HEK293T (cell line): ENCODE results near the gene SAMD11.
"Not testable (repeated sequence)": the region's sequence is repeated elsewhere in the genome, so short reads cannot be mapped to it uniquely, and the experiment has no call there.

Experiments used
- CTCF ChIA-PET: fragments of 350-600 bp; formaldehyde crosslinking; extraction: SDS; loops from one replicate; lab custom pipeline; 2021; ENCODE audit warnings: antibody characterized with exemption, inconsistent platforms; lab: Yijun Ruan, JAX
- POLR2A ChIA-PET: fragments of 350-600 bp; formaldehyde crosslinking; extraction: SDS; loops from one replicate; lab custom pipeline; 2020; ENCODE audit warnings: antibody characterized with exemption, inconsistent platforms; lab: Yijun Ruan, JAX
- DNase-seq: peaks from one replicate; pipeline ENCODE4 v3.0.0; 2012; ENCODE audit warnings: mixed read lengths; ENCODE audit errors: extremely low spot score
- ARNT ChIP-seq: fragments of 450-650 bp; IDR thresholded peaks from 2 replicates; pipeline ENCODE4 v1.6.1; 2017; ENCODE audit warnings: mild to moderate bottlenecking
- BHLHE40 ChIP-seq: fragments of 450-650 bp; IDR thresholded peaks from 2 replicates; pipeline ENCODE4 v1.6.1; 2016; ENCODE audit warnings: mild to moderate bottlenecking, moderate library complexity, borderline replicate concordance
- CTBP1 ChIP-seq: fragments of 450-650 bp; IDR thresholded peaks from 2 replicates; pipeline ENCODE4 v1.6.1; 2016; ENCODE audit warnings: borderline replicate concordance
- ELF4 ChIP-seq: fragments of 450-650 bp; IDR thresholded peaks from 2 replicates; pipeline ENCODE4 v1.6.1; 2017; ENCODE audit warnings: antibody characterized with exemption
- FOXA1 ChIP-seq: fragments of 450-650 bp; IDR thresholded peaks from 2 replicates; pipeline ENCODE4 v1.6.1; 2016; ENCODE audit warnings: mild to moderate bottlenecking
- FOXK2 ChIP-seq: fragments of 450-650 bp; IDR thresholded peaks from 2 replicates; pipeline ENCODE4 v1.6.1; 2016; ENCODE audit warnings: mild to moderate bottlenecking
- FOXM1 ChIP-seq: fragments of 450-650 bp; IDR thresholded peaks from 2 replicates; pipeline ENCODE4 v1.6.1; 2017; ENCODE audit warnings: mild to moderate bottlenecking, borderline replicate concordance
- HDGF ChIP-seq: fragments of 450-650 bp; IDR thresholded peaks from 2 replicates; pipeline ENCODE4 v1.6.1; 2017; ENCODE audit warnings: antibody characterized with exemption, borderline replicate concordance
- L3MBTL2 ChIP-seq: fragments of 450-650 bp; conservative IDR thresholded peaks from 2 replicates; pipeline ENCODE4 v1.6.1; 2016; ENCODE audit warnings: mild to moderate bottlenecking
- LEF1 ChIP-seq: fragments of 450-650 bp; IDR thresholded peaks from 2 replicates; pipeline ENCODE4 v1.6.1; 2017; ENCODE audit warnings: mild to moderate bottlenecking, borderline replicate concordance
- NFRKB ChIP-seq: fragments of 450-650 bp; IDR thresholded peaks from 2 replicates; pipeline ENCODE4 v1.6.1; 2016; ENCODE audit warnings: mild to moderate bottlenecking, moderate library complexity
- PKNOX1 ChIP-seq: fragments of 450-650 bp; IDR thresholded peaks from 2 replicates; pipeline ENCODE4 v1.6.1; 2016
- SP1 ChIP-seq: fragments of 450-650 bp; IDR thresholded peaks from 2 replicates; pipeline ENCODE4 v1.6.1; 2017
- SUZ12 ChIP-seq: fragments of 450-650 bp; IDR thresholded peaks from 2 replicates; pipeline ENCODE4 v1.6.1; 2016; ENCODE audit warnings: mild to moderate bottlenecking
- TARDBP ChIP-seq: fragments of 450-650 bp; IDR thresholded peaks from 2 replicates; pipeline ENCODE4 v1.6.1; 2016
- ZNF384 ChIP-seq: fragments of 450-650 bp; IDR thresholded peaks from 2 replicates; pipeline ENCODE4 v1.6.1; 2016

The SAMD11 gene, protein sequence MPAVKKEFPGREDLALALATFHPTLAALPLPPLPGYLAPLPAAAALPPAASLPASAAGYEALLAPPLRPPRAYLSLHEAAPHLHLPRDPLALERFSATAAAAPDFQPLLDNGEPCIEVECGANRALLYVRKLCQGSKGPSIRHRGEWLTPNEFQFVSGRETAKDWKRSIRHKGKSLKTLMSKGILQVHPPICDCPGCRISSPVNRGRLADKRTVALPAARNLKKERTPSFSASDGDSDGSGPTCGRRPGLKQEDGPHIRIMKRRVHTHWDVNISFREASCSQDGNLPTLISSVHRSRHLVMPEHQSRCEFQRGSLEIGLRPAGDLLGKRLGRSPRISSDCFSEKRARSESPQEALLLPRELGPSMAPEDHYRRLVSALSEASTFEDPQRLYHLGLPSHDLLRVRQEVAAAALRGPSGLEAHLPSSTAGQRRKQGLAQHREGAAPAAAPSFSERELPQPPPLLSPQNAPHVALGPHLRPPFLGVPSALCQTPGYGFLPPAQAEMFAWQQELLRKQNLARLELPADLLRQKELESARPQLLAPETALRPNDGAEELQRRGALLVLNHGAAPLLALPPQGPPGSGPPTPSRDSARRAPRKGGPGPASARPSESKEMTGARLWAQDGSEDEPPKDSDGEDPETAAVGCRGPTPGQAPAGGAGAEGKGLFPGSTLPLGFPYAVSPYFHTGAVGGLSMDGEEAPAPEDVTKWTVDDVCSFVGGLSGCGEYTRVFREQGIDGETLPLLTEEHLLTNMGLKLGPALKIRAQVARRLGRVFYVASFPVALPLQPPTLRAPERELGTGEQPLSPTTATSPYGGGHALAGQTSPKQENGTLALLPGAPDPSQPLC

GRCh38 chr1:923131-923990, at the start of gene SAMD11:
Gene SAMD11 (plus strand): TSS chr1:923923. CDS start chr1:924432, 509 bp downstream.
- ChIA-PET POLR2A (interaction anchor here (0.6 to 3.0 kb wide), 4 partner anchors 10 to 43 kb away, joined by 3 to 28 read pairs (median 4); partner anchors contain the start of gene PLEKHN1), CTCF (interaction anchor here (1.0 kb wide), 2 partner anchors 15 to 17 kb away, joined by 3 to 5 read pairs; no protein-coding TSS in a partner anchor)
- peak; percentile 58 for DNase-seq
- TF ChIP-seq FOXM1, result peak; percentile 92
- TF ChIP-seq ARNT, result peak; percentile 39; the same call in 1 of the 2 replicates
- TF ChIP-seq SUZ12, result no peak

DNA sequence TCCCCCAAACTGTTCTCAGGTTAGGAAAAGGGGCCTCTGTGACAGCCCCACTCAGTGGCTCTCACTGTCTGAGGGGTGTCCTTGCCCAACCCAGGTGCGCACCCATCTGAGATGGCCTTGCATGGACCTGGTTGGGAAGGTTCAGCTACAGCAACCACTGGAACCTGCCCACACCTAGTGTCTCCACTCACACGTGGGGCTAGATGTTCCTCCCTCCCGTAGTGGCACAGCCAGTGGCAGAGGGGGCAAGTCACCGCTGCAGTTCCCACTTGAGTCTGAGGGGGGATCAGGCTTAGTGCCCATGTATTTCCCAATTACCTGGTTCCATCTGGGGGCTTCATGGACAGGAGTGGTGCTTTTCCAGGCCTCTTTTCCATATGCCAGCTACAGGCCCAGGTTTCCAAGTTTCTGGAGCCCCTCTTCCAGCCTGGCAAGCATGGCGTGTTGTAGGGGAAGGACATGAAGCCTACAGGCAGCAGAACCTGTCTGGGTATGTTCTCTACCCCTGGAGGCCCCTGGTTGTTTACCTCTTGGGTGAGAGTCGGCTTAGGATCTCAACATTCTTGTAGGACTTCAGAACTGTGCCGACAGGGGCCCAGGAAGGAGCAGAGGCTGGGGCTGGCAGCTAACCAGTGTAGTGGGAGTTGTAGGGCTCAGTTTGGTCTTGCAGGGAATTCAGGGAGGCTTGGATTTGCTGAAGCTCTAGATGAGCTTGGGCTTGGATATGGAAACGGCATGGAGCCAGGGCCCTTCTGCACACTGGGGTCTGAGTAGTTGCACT, 47.1 kb upstream of the SAMD11 start:
- POLR2A ChIA-PET, CTCF ChIA-PET, DNase-seq: not testable (repeated sequence)

GRCh38 chr1:877209-877986, 46.3 kb upstream of the SAMD11 start:
- POLR2A ChIA-PET, DNase-seq: not testable (repeated sequence)
- CTCF ChIA-PET, result interaction anchor here (0.5 kb wide), 1 partner anchor 28 kb away, joined by 3 read pairs; no protein-coding TSS in a partner anchor

DNA sequence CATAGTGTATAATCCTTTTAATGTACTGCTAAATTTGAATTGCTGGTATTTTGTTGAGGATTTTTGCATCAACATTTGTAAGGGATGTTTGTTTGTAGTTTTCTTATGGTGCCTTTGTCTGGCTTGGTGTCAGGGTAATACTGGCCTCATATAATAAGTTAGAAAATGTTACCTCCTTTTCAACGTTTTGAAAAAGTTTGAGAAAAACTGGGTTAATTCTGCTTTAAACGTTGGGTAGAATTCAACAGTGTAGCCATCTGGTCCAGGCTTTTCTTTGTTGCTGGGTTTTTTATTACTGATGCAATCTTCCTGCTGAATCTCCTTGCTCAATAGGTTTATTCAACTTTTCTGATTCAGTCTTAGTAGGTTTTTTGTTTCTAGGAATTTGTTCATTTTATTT, 43.2 kb upstream of the SAMD11 start:
- DNase-seq, POLR2A ChIA-PET, CTCF ChIA-PET: not testable (repeated sequence)

DNA sequence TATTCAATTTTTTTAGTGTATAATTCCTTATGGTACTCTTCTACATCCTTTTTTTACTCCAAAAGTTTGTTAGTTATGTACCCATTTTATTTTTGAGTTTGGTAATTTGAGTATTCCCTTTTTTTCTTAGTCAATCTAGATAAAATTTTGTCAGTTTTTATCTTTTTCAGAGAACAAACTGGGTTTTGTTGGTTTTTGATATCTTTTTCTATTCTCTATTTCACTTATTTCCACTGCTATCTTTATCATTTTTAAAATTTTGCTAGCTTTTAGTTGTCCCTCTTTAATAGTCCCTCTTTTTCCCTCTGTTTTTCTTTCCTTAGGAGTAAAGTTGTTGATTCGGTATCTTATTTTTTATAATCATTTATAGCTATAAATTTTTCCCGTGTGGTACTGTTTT, 42.8 kb upstream of the SAMD11 start:
- DNase-seq, POLR2A ChIA-PET, CTCF ChIA-PET: not testable (repeated sequence)

GRCh38 chr1:886311-886710, 37.4 kb upstream of the SAMD11 start:
- CTCF ChIA-PET, result no interaction called here
- POLR2A ChIA-PET, result no interaction called here
- TF ChIP-seq FOXM1 (no peak), BHLHE40 (no peak), TARDBP (no peak), PKNOX1 (no peak), ARNT (no peak), SP1 (no peak), NFRKB (no peak)
- DNase-seq, result no peak

DNA sequence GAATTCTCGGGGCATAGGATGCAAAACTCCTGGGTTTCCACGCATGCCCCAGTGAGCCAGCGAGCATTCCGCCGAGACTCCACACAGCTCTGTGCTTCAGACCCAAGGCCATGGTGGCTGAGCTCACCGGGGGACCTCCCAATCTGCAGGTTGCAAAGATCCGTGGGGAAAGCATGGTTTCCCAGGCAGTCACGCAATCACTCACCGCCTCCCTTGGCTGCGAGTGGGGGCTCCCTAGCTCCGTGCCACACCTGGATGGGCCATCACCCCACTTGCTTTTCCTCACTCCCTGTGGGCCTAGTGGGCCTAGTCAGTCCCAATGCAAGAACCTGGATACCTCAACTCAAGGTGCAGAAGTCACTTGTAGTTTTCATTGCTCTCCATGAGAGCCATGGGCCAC, 37.0 kb upstream of the SAMD11 start:
- ChIA-PET POLR2A (no interaction called here), CTCF (no interaction called here)
- no peak for DNase-seq
- no peak for TF ChIP-seq TARDBP
- TF ChIP-seq ZNF384, result no peak
- TF ChIP-seq SP1, result no peak
- TF ChIP-seq FOXM1, result no peak
- no peak for TF ChIP-seq L3MBTL2
- TF ChIP-seq BHLHE40, result no peak
- no peak for TF ChIP-seq SUZ12
- no peak for TF ChIP-seq LEF1

- CTCF ChIA-PET, result no interaction called here
- POLR2A ChIA-PET, result no interaction called here
- TF ChIP-seq FOXK2, result no peak
- no peak for TF ChIP-seq ARNT
- TF ChIP-seq PKNOX1, result no peak
- TF ChIP-seq SUZ12, result no peak
- no peak for TF ChIP-seq L3MBTL2
- TF ChIP-seq FOXM1, result no peak
- TF ChIP-seq BHLHE40, result no peak
- TF ChIP-seq NFRKB, result no peak
- no peak for TF ChIP-seq SP1
- no peak for TF ChIP-seq HDGF
- no peak for TF ChIP-seq ELF4
- no peak for TF ChIP-seq FOXA1
- no peak for TF ChIP-seq ZNF384
- no peak for TF ChIP-seq LEF1
- TF ChIP-seq TARDBP, result no peak
- no peak for TF ChIP-seq CTBP1
- no peak for DNase-seq
Measured at GRCh38 chr1:888297-888696, 35.4 kb upstream of the SAMD11 start.

DNA sequence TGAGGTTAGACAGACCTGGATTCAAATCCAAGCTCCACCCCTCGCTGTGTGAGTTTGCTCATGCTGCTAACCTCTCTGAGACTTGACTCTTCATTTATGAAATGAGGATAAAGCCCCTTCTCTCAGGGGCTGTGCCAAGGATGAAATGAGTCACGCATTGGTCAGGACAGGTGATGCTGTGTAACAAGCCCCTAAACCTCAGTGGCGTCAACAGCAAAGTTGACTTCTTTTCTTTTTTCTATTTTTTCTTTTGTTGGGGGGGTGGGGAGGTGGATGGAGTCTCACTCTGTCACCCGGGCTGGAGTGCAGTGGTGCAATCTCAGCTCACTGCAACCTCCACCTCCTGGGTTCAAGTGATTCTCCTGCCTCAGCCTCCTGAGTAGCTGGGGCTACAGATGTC, 33.9 kb upstream of the SAMD11 start:
- DNase-seq, POLR2A ChIA-PET, CTCF ChIA-PET: not testable (repeated sequence)

DNA sequence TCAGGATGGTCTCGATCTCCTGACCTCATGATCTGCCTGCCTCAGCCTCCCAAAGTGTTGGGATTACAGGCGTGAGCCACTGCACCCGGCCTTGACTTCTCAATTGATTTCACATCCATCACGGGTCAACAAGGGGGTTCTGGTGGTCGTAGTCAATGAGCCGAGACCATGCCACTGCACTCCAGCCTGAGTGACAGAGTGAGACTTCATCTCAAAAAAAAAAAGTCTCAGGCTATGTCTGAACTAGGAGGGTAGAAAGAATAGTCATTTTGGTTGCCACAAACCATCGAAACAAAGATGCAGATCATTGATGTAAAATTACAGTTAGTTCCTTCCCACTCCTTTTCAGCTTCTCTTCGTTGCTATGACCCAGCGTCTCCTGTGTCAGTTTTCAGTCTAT, 33.5 kb upstream of the SAMD11 start:
- POLR2A ChIA-PET, DNase-seq, CTCF ChIA-PET: not testable (repeated sequence)
